Inflammatory macrophage treated with lipopolysaccharide for 1 hour (primary cell): ENCODE data around the gene GOLGA8A.
"Not testable (repeated sequence)": the region's sequence is repeated elsewhere in the genome, so short reads cannot be mapped to it uniquely, and the experiment has no call there.

Source experiments
- DNase-seq, 2 donors: peaks; one replicate each; pipeline ENCODE4 v3.0.0-alpha.2; 2020 to 2022

Gene GOLGA8A

GRCh38 chr15:34403899-34404298 is 33.7 kb downstream of the GOLGA8A start:
- DNase-seq, result not testable (repeated sequence)

- not testable (repeated sequence) for DNase-seq
Measured at GRCh38 chr15:34403160-34403598, 34.4 kb downstream of the GOLGA8A start.

GRCh38 chr15:34397637-34398259 is 39.9 kb downstream of the GOLGA8A start:
- DNase-seq, result not testable (repeated sequence)

GRCh38 chr15:34392981-34393380 is 44.6 kb downstream of the GOLGA8A start:
- not testable (repeated sequence) for DNase-seq

GRCh38 chr15:34389594-34390086 is 48.0 kb downstream of the GOLGA8A start:
- not testable (repeated sequence) for DNase-seq
